GM18498 (cell line): ENCODE measurements around the gene RAD9A.
A peak's percentile ranks its signal among the peaks of the same experiment; 100 is the strongest.

Source experiments
- ATAC-seq: cut with Tn5 transposase; IDR thresholded peaks from one replicate; pipeline ENCODE4 v1.9.1; 2021; ENCODE audit warnings: mild to moderate bottlenecking, moderate library complexity; ENCODE audit not compliant: unreplicated experiment

RAD9A gene

GRCh38 chr11:67356864-67357561, 34.8 kb upstream of the RAD9A start:
- ATAC-seq = no peak

DNA sequence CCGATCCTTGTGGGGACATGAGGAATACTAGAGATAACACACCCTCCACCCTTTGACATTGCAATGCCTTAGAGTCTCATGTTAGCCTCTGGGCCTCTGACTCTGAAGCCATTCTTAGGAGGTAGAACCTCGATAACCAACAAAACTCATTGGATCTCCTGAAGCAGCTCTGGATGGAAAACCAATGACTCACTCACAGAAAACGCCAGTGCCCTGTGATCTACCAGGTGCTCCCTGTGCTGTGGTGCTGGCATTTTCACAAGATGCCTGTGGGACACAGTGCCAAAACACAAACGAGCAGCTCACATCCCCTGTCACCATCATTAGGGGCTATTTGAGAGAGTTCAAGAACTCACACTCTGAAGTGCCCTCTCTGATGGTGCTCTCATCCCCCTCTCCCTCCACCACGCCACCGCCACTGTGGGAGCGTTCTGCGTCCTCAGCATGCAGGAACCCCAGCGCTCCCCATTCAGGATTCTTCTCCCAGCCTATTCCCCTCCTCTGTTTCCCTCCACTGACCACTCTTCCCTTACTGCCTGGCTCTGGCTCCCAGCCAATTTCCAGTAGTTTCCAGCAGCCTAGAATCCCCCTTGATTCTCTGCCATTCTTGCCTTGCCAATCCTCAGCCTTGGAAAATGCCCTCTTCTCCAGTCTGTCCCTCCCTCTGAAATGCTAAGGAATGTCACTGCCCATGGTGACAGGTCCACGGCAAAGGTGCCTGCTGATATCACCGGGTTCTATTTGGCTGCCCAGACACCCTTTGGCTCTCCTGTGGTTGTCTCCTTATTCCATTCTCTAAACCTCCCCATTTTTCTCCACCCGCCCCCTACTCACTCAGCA, 33.7 kb upstream of the RAD9A start:
- no peak for ATAC-seq

DNA sequence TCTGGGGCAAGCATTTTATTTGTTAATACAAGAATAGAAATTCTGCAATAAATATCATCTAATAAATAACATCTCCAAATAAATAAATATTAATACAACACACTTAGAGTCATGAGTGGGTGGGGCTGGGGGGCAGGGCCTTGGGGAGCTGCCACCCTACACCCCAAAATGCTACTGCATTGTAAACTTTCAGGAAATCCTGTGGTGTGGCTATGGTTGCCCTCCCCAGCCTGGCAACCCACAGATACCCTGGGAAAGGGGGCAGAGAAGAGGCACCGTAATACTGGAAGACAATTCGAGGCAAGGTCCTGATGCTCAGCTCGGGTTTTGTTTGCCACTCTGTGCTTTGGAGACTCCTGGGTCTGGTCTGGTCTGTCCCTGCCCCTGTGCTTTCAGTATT, 27.6 kb upstream of the RAD9A start:
- ATAC-seq = no peak

DNA sequence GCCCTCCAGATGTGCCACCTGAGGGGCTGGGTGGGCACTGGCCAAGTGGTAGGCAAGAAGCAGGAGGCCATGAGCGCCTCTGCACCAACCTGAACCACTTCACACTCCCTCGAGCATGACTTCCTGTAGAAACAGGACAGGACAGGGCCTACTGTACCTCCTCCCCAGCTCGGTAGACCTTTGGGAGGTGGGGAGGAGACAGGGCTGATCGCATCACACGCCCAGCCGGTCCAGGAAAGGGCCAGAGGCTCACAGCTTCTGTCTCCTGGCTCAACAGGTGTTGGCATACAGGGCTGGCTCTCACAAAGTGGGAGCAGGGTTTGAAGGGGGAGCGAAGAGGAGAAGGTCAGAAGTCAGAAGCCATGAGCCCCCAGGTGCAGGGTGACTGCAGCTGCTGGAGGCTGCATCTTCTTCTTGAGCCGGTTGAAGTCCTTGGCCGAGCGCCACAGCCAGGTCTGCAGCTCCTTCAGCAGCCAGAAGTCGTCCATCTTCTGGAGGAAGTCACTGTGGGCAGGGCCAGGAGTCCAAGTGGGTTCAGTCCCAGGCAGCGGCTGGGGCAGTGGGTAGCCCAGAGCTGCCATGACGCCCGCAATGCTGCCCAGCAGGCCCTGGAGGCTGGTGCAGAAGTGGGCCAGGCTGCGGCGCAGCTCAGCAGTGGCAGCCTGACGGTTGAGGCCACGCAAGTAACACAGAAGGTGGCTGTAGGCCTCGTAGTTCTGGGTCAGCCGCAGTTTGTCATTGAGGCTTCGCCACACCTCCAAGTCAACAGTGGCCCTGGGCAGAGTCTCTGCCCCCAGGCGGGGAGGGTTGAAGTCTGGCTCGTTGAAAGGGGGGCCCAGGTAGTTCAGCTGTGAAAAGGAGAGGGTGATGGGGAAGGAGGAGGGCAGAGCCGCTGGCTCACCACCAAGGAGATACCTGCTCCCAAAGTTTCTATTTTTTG, 26.7 kb upstream of the RAD9A start:
- ATAC-seq = no peak

- no peak for ATAC-seq
Measured at GRCh38 chr11:67365736-67366444, 25.9 kb upstream of the RAD9A start.

GRCh38 chr11:67366546-67366945, 25.2 kb upstream of the RAD9A start:
- no peak for ATAC-seq

DNA sequence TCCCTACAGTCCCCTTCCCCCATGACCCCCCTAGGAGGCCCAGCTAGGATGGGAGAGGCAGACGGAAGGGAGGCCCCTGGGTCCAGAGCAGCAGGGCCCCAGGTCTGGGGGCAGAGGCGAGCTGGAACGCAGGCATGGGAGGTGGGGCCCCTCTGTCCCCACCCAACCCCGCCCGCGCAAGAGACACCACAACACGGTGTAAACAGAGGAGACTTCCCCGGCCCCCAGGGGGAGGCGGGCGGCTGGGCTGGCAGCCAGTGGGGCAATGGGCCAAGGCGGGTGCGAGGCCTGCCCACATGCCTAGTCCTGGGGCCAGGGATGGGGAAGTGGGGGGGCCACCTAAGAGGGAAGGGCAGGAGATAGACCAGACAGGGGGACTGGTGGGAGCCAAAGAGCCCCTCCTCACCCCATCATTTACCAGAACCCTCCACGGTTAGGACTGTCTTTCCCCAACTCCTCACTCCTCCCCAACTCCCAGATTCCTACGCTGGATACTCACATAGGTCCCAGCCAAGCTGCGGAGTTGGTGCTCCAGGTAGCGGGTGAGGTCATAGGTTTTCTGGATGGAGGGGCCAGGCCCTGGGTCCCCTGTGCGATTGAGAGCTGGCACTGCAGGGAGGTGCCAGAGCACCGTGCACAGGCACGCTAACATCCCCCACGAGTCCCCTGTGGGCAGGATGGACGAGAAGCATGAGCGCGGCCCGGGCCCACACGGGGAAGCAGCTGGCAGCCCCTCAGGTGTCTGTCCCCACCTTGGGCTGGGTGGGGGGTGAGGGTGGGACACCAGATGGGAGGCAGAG, 24.6 kb upstream of the RAD9A start:
- ATAC-seq = no peak

DNA sequence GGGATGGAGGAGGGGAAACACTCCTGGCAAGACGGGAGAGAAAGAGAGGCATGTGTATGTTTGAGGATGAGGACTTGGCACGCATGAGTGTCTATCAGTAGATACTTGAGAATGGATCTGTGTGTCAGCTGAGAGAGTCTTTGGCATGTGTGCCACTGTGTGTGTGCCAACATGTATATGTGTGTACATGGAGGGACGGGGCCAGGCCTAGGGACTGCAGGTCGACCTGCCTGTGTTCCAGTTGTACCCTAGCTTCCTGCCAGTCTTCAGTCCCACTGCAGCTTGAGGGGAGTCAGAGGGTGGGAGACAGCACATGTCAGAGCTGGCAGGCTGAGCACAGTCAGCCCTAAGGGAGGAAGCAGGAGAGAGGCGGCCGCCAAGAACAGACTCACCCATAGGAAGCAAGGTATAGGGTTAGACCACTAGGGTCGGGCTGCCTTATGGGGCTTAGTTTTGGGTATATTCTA, 24.0 kb upstream of the RAD9A start:
- ATAC-seq = no peak

- no peak for ATAC-seq
Measured at GRCh38 chr11:67368621-67369020, 23.2 kb upstream of the RAD9A start.

DNA sequence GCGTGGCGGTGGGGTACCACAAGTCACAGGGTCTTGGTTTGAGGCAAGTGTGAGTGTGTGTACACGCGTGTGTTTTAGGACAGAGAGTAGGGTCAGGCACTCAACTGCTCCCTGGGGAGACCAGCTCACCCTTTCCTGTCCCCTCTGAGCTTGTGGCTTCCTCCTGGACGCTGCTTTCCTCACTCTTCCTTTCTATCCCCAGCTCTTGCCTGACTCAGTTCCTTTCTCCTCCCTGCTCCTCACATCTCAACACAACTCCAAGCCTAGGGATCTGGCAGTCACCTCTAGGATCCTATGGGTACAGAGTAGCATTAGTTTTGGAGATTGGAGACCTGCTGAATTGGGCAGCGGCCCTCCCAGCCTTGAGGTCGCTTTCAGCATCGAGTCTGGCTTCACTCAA, 22.5 kb upstream of the RAD9A start:
- ATAC-seq = no peak

DNA sequence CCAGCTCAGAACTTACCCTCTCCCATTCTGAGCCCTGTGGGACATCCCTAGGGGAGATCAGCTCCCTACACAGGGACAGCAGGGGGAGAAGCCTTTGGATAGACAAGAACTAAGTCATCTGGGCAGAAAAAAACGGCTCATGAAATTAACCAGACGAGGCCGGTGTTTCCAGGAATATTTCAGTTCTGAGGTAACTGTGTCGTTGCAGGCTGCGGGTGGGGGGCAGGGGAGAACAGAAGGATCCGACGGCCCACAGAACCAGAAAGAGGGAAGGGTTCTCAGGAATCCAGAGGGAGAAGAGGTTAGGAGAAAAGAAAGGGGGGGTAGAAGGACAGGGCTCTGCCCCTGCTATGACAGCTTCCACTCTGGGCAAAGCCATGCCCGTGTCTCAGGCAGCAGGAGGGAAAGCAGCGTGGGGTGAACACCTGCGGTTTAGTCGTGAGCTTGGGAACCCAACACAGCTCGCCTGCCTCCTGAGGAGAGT, 21.9 kb upstream of the RAD9A start:
- ATAC-seq = no peak

DNA sequence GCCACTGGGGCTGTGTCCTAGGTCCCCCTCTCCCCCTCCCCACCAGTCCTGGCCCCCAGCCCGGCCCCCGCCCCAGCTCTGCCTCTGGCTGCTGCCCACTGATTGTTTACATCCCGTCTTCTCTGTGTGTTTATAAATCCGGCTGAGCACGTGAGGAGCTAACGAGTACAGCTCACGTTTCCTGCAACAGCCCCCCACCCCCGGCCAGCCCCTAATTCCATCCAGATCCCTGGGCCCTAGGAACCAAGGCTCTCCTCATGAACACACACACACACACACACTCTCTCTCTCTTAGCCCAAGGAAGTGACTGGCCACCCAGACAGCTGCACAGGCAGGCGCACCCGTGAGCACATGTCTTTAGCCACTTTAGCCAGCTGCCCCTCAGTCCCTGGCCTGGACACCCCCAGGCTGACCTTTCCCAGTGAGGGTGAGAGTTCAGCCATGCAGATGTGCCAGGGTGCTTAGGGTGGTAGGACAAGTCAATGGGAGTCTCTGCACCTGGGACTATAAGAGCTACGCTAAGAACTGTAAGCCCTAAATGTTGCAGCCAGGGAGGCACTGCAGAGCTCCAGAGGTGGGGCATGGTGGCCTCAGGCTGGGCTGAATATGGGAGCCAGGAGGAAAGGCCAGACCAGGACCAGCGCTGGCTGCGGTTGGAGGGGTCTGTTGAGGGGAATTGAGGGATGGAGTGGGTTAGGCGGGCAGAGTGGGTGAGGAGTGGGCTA, 21.3 kb upstream of the RAD9A start:
- ATAC-seq = no peak

DNA sequence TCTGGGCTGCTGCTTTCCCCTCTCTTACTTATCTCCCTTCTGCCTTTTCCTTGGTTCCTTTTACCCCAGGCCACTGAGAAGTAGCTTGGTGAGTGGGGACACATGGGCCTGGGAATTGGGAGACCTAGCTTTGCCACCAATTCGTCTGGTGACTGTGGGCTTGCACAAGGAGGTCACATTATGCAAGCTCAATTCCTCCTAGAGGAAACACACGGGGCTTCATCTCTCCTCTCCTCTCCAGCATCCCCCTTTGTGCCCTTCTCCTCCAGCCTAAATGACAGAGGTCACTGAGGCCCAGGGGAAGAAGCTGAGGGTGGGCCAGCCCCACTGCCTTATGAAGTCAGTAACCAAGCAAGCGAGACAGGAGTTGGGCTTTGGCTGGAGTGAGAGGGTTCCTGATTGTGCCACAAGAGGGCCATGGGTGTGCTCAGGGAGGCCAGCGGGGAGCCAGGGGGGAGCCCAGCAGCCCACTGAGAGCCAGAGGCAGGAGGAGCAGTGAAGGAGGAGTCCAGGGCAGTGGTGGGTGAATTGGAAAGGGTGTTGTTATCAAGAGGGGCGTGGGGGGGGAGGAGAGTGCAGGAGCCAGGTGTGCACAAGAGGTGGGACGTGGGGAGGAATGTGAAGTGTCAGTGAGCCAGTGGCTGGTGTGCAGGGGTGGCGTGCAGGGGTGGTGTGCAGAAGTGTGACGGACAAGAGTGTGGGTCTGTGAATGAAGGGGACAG, 20.4 kb upstream of the RAD9A start:
- ATAC-seq = no peak

DNA sequence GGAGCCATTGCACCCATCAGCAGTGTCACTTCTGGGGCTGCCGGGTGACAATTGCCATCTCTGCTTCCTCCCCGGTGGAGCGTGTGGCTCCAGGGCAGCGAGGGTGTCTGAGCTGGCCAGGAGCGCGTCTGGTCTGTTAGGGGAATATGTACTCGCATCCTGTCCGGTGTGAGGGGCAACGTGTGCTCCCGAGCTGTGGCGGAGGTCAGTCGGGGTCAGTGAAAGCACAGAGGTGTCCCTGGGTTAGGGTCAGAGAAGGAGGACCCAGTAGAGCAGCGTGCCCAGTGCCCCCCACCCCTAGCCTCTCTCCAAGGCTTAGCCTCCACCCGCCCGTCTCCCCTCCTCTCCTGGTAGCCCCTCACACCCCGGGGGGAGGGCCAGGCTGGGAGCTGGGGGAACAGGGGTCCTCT, 19.9 kb upstream of the RAD9A start:
- no peak for ATAC-seq

GRCh38 chr11:67372321-67372992, 19.3 kb upstream of the RAD9A start:
- ATAC-seq = peak; percentile 5

DNA sequence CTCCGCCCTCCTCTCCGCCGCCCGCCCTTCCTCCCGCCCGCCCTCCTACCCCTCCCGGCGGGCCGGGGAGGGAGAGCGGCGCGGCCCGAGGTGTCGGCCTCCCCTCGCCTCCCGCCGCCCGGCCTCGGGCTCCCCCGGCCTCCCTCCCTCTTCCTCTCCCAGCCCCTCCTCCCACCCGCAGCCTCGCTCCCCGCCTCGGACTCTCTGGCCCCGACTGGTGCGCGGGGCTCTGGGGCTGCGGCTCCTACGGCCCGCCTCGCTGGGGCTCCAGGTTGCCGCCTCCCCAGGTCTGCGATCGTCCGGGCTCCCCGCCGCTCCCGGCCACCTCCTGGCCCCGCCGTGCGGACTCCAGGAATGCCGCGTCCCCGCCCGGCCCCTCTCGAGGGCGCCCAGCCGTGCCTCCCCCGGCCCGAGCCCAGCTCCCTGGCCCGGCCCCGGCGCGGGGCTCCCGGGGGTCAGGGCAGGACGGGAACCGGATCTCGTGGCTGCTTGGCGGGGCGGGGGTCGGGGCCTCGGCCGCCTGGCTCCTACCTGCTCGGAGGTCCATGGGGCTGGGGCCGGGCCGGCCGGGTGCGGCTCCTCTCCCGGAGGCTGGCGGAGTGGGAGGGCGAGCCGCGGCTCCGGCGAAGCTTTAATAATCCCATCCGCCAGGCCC, 18.7 kb upstream of the RAD9A start, which contains the start of gene CLCF1:
Gene CLCF1, minus strand, starts transcription at position 606 of the 655 bp plus-strand sequence. Its CDS starts 59 bp downstream, at position 547.
- ATAC-seq = peak; percentile 27
